ENCODE results near the gene FCSK. TPM values are rescaled to one million over a fixed set of nuclear protein-coding genes. Genes with fewer than 3 reads are reported as not detected.

Gene FCSK
- total and polyA plus RNA-seq, 2 of the 13 experiments (the other 11 are each of a cell fraction or from before 2014, with no cell fraction given) = 9.1 to 19.2 TPM

DNA sequence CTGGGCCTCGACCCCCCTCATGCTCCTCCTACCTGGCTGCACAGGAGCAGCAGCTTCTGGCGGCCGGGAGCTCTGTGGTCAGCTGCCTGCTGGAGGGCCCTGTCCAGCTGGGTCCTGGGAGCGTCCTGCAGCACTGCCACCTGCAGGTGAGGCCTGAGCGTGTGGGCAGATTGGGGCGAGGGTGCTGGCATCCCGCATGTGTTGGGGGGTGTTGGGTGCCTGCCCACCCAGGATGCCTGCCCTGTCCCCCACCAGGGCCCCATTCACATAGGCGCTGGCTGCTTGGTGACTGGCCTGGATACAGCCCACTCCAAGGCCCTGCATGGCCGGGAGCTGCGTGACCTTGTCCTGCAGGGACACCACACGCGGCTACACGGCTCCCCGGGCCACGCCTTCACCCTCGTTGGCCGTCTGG is 16.5 kb downstream of the FCSK start (continued):
- TF ChIP-seq, protein P1, sequence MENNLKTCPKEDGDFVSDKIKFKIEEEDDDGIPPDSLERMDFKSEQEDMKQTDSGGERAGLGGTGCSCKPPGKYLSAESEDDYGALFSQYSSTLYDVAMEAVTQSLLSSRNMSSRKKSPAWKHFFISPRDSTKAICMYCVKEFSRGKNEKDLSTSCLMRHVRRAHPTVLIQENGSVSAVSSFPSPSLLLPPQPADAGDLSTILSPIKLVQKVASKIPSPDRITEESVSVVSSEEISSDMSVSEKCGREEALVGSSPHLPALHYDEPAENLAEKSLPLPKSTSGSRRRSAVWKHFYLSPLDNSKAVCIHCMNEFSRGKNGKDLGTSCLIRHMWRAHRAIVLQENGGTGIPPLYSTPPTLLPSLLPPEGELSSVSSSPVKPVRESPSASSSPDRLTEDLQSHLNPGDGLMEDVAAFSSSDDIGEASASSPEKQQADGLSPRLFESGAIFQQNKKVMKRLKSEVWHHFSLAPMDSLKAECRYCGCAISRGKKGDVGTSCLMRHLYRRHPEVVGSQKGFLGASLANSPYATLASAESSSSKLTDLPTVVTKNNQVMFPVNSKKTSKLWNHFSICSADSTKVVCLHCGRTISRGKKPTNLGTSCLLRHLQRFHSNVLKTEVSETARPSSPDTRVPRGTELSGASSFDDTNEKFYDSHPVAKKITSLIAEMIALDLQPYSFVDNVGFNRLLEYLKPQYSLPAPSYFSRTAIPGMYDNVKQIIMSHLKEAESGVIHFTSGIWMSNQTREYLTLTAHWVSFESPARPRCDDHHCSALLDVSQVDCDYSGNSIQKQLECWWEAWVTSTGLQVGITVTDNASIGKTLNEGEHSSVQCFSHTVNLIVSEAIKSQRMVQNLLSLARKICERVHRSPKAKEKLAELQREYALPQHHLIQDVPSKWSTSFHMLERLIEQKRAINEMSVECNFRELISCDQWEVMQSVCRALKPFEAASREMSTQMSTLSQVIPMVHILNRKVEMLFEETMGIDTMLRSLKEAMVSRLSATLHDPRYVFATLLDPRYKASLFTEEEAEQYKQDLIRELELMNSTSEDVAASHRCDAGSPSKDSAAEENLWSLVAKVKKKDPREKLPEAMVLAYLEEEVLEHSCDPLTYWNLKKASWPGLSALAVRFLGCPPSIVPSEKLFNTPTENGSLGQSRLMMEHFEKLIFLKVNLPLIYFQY (CRISPR knock-in tag; IDR thresholded peaks at IDR 0.05; ENCODE audit: borderline replicate concordance) = no peak
- no peak for TF ChIP-seq TEAD2 (CRISPR knock-in tag; IDR thresholded peaks at IDR 0.05)
- TF ChIP-seq, protein P2, sequence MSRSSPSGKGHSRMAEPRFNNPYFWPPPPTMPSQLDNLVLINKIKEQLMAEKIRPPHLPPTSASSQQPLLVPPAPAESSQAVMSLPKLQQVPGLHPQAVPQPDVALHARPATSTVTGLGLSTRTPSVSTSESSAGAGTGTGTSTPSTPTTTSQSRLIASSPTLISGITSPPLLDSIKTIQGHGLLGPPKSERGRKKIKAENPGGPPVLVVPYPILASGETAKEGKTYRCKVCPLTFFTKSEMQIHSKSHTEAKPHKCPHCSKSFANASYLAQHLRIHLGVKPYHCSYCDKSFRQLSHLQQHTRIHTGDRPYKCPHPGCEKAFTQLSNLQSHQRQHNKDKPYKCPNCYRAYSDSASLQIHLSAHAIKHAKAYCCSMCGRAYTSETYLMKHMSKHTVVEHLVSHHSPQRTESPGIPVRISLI (CRISPR knock-in tag; IDR thresholded peaks at IDR 0.05; ENCODE audit: borderline replicate concordance) = peak; percentile 69
- TF ChIP-seq ZIK1 (CRISPR knock-in tag; IDR thresholded peaks at IDR 0.05; ENCODE audit: borderline replicate concordance, low read depth) = no peak
- no peak for TF ChIP-seq ZBTB8A (CRISPR knock-in tag; IDR thresholded peaks at IDR 0.05; ENCODE audit: borderline replicate concordance, low read depth)
- TF ChIP-seq MEIS2 (CRISPR knock-in tag; IDR thresholded peaks at IDR 0.05) = peak; percentile 25; the same call in 1 of the 2 replicates
- TF ChIP-seq SMYD3 (CRISPR knock-in tag; IDR thresholded peaks at IDR 0.05) = no peak
- TF ChIP-seq ZNF547 (CRISPR knock-in tag; IDR thresholded peaks at IDR 0.05) = no peak
- no peak for TF ChIP-seq CBX2 (IDR thresholded peaks at IDR 0.05; ENCODE audit: low read depth, low read length)
- no peak for TF ChIP-seq CBX2 (CRISPR knock-in tag; IDR thresholded peaks at IDR 0.05; ENCODE audit: low read depth)
- TF ChIP-seq, protein P3, sequence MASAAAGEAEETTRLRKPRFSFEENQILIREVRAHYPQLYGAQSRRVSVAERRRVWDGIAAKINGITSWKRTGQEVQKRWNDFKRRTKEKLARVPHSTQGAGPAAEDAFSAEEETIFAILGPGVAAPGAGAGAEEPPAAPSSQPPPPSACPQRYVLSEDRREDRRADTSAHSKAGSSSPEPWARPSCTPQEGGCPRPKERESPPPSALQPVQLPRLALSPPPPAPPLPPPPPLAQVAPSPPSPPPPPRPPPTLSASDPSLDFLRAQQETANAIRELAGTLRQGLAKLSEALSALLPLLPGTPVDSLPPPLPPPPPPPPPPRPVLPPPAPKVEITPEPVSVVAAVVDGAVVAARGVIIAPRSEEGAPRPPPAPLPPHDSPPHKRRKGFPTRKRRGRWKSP (CRISPR knock-in tag; IDR thresholded peaks at IDR 0.05) = no peak
- no peak for TF ChIP-seq ELF1 (CRISPR knock-in tag; IDR thresholded peaks at IDR 0.05)
- no peak for TF ChIP-seq ZNF737 (CRISPR knock-in tag; IDR thresholded peaks at IDR 0.05; ENCODE audit: borderline replicate concordance)
- no peak for TF ChIP-seq ZNF124 (CRISPR knock-in tag; IDR thresholded peaks at IDR 0.05)
- TF ChIP-seq, protein P4, sequence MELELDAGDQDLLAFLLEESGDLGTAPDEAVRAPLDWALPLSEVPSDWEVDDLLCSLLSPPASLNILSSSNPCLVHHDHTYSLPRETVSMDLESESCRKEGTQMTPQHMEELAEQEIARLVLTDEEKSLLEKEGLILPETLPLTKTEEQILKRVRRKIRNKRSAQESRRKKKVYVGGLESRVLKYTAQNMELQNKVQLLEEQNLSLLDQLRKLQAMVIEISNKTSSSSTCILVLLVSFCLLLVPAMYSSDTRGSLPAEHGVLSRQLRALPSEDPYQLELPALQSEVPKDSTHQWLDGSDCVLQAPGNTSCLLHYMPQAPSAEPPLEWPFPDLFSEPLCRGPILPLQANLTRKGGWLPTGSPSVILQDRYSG (CRISPR knock-in tag; IDR thresholded peaks at IDR 0.05) = no peak
- TF ChIP-seq, protein P5, sequence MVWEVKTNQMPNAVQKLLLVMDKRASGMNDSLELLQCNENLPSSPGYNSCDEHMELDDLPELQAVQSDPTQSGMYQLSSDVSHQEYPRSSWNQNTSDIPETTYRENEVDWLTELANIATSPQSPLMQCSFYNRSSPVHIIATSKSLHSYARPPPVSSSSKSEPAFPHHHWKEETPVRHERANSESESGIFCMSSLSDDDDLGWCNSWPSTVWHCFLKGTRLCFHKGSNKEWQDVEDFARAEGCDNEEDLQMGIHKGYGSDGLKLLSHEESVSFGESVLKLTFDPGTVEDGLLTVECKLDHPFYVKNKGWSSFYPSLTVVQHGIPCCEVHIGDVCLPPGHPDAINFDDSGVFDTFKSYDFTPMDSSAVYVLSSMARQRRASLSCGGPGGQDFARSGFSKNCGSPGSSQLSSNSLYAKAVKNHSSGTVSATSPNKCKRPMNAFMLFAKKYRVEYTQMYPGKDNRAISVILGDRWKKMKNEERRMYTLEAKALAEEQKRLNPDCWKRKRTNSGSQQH (CRISPR knock-in tag; IDR thresholded peaks at IDR 0.05; ENCODE audit: low read depth) = 0 out of 2 replicates have a peak, but pooled peaks have one; percentile 70
- peak; percentile 61 for TF ChIP-seq HNRNPLL (IDR thresholded peaks at IDR 0.05; ENCODE audit: low read depth, low read length, poor library complexity, severe bottlenecking)
- no peak for TF ChIP-seq ZNF564 (CRISPR knock-in tag; IDR thresholded peaks at IDR 0.05)
- 0 out of 2 replicates have a peak, but pooled peaks have one; percentile 26 for TF ChIP-seq TSC22D2 (CRISPR knock-in tag; IDR thresholded peaks at IDR 0.05; ENCODE audit: borderline replicate concordance)
- no peak for TF ChIP-seq RBM22 (optimal IDR thresholded peaks at IDR 0.05; ENCODE audit: low read length)
- TF ChIP-seq HNF4G (IDR thresholded peaks at IDR 0.05; ENCODE audit: borderline replicate concordance, low read depth, low read length) = no peak
- no peak for TF ChIP-seq HNF4G (CRISPR knock-in tag; IDR thresholded peaks at IDR 0.05; ENCODE audit: borderline replicate concordance, low read depth)
- TF ChIP-seq FOXO1 (CRISPR knock-in tag; IDR thresholded peaks at IDR 0.05) = peak; percentile 35

All from HepG2 (cell line).